ENCODE data around the gene TMEM51. TPM values are rescaled to one million over a fixed set of nuclear protein-coding genes. Genes with fewer than 3 reads are reported as not detected.

The TMEM51 gene
- total RNA-seq, 1 experiment from 2014 or later, result 24.7 TPM

DNA sequence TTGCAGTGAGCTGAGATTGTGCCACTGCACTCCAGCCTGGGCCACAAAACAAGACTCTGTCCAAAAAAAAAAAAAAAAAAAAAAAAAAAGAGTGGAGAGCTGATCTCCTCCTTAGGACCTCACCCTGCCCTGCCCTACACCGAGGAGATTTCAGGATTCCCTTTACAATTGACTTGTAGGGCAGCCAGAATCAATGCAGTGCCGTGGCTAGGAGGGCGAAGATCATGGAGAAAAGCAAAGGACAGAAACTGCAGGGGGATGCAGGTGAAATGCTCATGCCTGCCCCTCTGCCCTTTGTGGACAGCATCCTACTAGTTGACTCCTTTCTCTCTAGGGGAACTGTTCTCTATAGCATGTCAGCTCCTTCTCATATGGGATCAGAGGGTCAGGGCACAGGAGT is 103.0 kb downstream of the TMEM51 start:
- Histone ChIP-seq H3K27me3 (replicated peaks; ENCODE audit: control insufficient read depth, insufficient read depth, low read length) (peaks cover 1% of the 10 kb centered on the region), H3K4me1 (no peaks in the 10 kb centered on the region), H3K36me3 (ENCODE audit: control insufficient read depth, insufficient read depth, low read length) (no peaks in the 10 kb centered on the region), H3K4me3 (ENCODE audit: low read depth, low read length) (no peak overlapping the region), H3K9me3 (no peaks in the 10 kb centered on the region)
- DNase-seq, result no peak
- POLR2A ChIA-PET, result no interaction called here
- Mint-ChIP-seq H3K27ac (ENCODE audit: unreplicated experiment) (no peak overlapping the region), H3K36me3 (ENCODE audit: insufficient read depth, unreplicated experiment) (no peaks in the 10 kb centered on the region), H3K27me3 (ENCODE audit: insufficient read depth, unreplicated experiment) (no peaks in the 10 kb centered on the region), H3K4me1 (ENCODE audit: low read depth, unreplicated experiment) (no peaks in the 10 kb centered on the region), H3K9me3 (ENCODE audit: unreplicated experiment) (no peaks in the 10 kb centered on the region), H3K4me3 (ENCODE audit: unreplicated experiment) (no peak overlapping the region)
- TF ChIP-seq, protein P1, sequence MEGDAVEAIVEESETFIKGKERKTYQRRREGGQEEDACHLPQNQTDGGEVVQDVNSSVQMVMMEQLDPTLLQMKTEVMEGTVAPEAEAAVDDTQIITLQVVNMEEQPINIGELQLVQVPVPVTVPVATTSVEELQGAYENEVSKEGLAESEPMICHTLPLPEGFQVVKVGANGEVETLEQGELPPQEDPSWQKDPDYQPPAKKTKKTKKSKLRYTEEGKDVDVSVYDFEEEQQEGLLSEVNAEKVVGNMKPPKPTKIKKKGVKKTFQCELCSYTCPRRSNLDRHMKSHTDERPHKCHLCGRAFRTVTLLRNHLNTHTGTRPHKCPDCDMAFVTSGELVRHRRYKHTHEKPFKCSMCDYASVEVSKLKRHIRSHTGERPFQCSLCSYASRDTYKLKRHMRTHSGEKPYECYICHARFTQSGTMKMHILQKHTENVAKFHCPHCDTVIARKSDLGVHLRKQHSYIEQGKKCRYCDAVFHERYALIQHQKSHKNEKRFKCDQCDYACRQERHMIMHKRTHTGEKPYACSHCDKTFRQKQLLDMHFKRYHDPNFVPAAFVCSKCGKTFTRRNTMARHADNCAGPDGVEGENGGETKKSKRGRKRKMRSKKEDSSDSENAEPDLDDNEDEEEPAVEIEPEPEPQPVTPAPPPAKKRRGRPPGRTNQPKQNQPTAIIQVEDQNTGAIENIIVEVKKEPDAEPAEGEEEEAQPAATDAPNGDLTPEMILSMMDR (IDR thresholded peaks at IDR 0.05; ENCODE audit: insufficient read depth in 1 of 2, low read depth in 1 of 2, low read length in 1 of 2, severe bottlenecking in 1 of 2, unreplicated experiment in 1 of 2), result no peak
- no TSS peak for BruUV-seq (replicated peaks)
- CTCF ChIA-PET, result no interaction called here
- intact Hi-C loops (cut with micrococcal nuclease; ENCODE audit: unreplicated experiment), result no loop called here

DNA sequence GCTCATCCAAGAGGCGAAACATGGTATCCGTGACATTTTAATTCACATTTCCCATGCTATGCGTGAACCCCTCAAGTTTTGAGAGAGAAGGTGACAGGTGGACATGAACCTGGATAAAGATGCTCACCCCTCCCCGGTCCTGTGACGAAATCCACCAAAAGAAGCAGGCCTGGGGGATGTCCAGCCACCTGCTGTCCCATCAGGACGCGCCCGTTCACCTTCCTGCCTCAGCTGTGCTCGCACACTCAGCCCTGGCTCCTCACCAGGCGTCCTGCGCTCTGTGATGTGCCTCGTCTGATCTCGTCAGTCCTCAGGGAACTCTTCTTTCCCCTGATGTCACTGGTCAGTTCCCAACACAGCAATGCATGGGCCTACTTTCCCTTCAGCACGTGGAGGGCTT is 103.8 kb downstream of the TMEM51 start:
- ChIA-PET CTCF (no interaction called here), POLR2A (no interaction called here)
- no peaks in the 10 kb centered on the region for H3K9me3 Mint-ChIP-seq (ENCODE audit: unreplicated experiment)
- no peak overlapping the region for H3K4me3 Mint-ChIP-seq (ENCODE audit: unreplicated experiment)
- Histone ChIP-seq H3K9me3 (no peaks in the 10 kb centered on the region), H3K4me3 (ENCODE audit: low read depth, low read length) (no peak overlapping the region), H3K27me3 (replicated peaks; ENCODE audit: control insufficient read depth, insufficient read depth, low read length) (peaks cover under 1% of the 10 kb centered on the region), H3K36me3 (ENCODE audit: control insufficient read depth, insufficient read depth, low read length) (no peaks in the 10 kb centered on the region), H3K4me1 (no peaks in the 10 kb centered on the region)
- TF ChIP-seq, protein P1 (IDR thresholded peaks at IDR 0.05; ENCODE audit: insufficient read depth in 1 of 2, low read depth in 1 of 2, low read length in 1 of 2, severe bottlenecking in 1 of 2, unreplicated experiment in 1 of 2), result no peak
- no TSS peak for BruUV-seq (replicated peaks)
- no peaks in the 10 kb centered on the region for H3K4me1 Mint-ChIP-seq (ENCODE audit: low read depth, unreplicated experiment)
- intact Hi-C loops (cut with micrococcal nuclease; ENCODE audit: unreplicated experiment), result no loop called here
- no peak overlapping the region for H3K27ac Mint-ChIP-seq (ENCODE audit: unreplicated experiment)
- H3K27me3 Mint-ChIP-seq (ENCODE audit: insufficient read depth, unreplicated experiment), result no peaks in the 10 kb centered on the region
- H3K36me3 Mint-ChIP-seq (ENCODE audit: insufficient read depth, unreplicated experiment), result no peaks in the 10 kb centered on the region
- no peak for DNase-seq

DNA sequence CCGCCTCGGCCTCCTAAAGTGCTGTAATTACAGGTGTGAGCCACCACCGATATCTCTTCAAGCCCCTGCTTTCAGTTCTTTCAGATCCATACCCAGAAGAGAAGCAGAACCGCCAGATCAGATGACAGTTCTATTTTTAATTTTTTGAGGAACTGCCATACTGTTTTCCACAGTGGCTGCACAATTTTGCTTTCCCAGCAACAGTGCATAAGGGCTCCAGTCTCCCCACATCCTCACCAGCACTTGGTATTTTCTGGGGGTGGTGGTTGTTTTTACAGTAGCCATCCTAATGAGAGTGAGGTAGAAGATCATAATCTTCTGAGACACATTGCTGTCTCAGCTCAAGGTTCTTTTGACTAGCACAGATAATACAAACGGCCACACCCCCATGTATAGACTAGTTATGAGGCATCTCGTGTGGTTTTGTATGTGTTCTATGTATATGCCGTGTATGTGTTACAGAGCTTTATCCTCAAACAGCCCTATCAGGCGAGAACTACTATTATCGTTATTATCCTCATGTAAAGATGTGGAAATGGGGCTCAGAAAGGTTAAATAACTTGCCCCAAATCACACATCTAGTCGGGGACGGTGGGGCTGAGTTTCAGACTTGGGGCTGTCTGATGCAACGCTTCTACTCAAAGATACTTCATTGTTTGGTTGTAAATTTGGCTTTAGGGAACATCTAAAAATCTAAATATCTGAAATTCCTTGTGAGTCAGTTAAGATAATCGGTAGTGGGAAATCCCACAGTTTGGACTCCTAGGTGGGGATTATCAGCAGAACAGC is 105.5 kb downstream of the TMEM51 start:
- CTCF ChIA-PET, result interaction anchor here (0.6 to 0.7 kb wide), 2 partner anchors 24 to 144 kb away, joined by 3 to 4 read pairs; no protein-coding TSS in a partner anchor
- BruUV-seq (replicated peaks), result no TSS peak
- Mint-ChIP-seq H3K4me3 (ENCODE audit: unreplicated experiment) (no peak overlapping the region), H3K9me3 (ENCODE audit: unreplicated experiment) (no peaks in the 10 kb centered on the region), H3K27me3 (ENCODE audit: insufficient read depth, unreplicated experiment) (no peaks in the 10 kb centered on the region), H3K36me3 (ENCODE audit: insufficient read depth, unreplicated experiment) (no peaks in the 10 kb centered on the region), H3K4me1 (ENCODE audit: low read depth, unreplicated experiment) (no peaks in the 10 kb centered on the region), H3K27ac (ENCODE audit: unreplicated experiment) (no peak overlapping the region)
- TF ChIP-seq, protein P1 (IDR thresholded peaks at IDR 0.05; ENCODE audit: insufficient read depth in 1 of 2, low read depth in 1 of 2, low read length in 1 of 2, severe bottlenecking in 1 of 2, unreplicated experiment in 1 of 2), result no peak
- no peak overlapping the region for H3K4me3 ChIP-seq (ENCODE audit: low read depth, low read length)
- H3K36me3 ChIP-seq (ENCODE audit: control insufficient read depth, insufficient read depth, low read length), result no peaks in the 10 kb centered on the region
- DNase-seq, result no peak
- intact Hi-C loops (cut with micrococcal nuclease; ENCODE audit: unreplicated experiment), result no loop called here
- H3K4me1 ChIP-seq, result no peaks in the 10 kb centered on the region
- no peaks in the 10 kb centered on the region for H3K9me3 ChIP-seq
- no peaks in the 10 kb centered on the region for H3K27me3 ChIP-seq (replicated peaks; ENCODE audit: control insufficient read depth, insufficient read depth, low read length)
- POLR2A ChIA-PET, result interaction anchor here (0.6 kb wide), 1 partner anchor 167 kb away, joined by 5 read pairs; no protein-coding TSS in a partner anchor
